Common myeloid progenitor, CD34-positive (primary cell): ENCODE measurements around the gene GSK3A.

Source experiments
- CTCF ChIA-PET: fragments of 350-600 bp; sonication (Branson Sonifier 250); formaldehyde crosslinking; loops from one replicate; lab custom pipeline; 2021; ENCODE audit warnings: antibody characterized with exemption; lab: Charles Lee
- POLR2A ChIA-PET: fragments of 350-600 bp; sonication (Branson Sonifier 250); formaldehyde crosslinking; loops from one replicate; lab custom pipeline; 2021; ENCODE audit warnings: antibody characterized with exemption; lab: Charles Lee
- DNase-seq, 3 donors: peaks; one replicate each; pipeline versions ENCODE4 v3.0.0 to v3.0.0-alpha.2; 2013
- H3K27ac ChIP-seq, 2 experiments: 1 replicate in 1 of 2; 2 replicates in 1 of 2; pipeline ENCODE4 v1.7.0; 2013; ENCODE audit warnings: inconsistent platforms in 2 of 2, low read length in 2 of 2, mild to moderate bottlenecking in 2 of 2, low read depth in 1 of 2, moderate library complexity in 1 of 2; ENCODE audit not compliant: severe bottlenecking in 2 of 2, insufficient read depth in 1 of 2, poor library complexity in 1 of 2
- H3K27me3 ChIP-seq, 5 experiments: replicated peaks in 2 of 5; 1 replicate in 3 of 5; 2 replicates in 2 of 5; pipeline versions ENCODE4 v1.6.1 to v1.7.0; 2013; ENCODE audit warnings: low read length in 4 of 5, mild to moderate bottlenecking in 2 of 5, moderate library complexity in 2 of 5, inconsistent platforms in 1 of 5; ENCODE audit not compliant: insufficient read depth in 5 of 5, control insufficient read depth in 4 of 5
- H3K36me3 ChIP-seq, 4 experiments: 1 replicate in 2 of 4; 2 replicates in 2 of 4; pipeline versions ENCODE4 v1.6.1 to v1.7.0; 2013; ENCODE audit warnings: low read length in 3 of 4, control low read depth in 1 of 4, mild to moderate bottlenecking in 1 of 4; ENCODE audit not compliant: control insufficient read depth in 4 of 4, insufficient read depth in 4 of 4
- H3K4me1 ChIP-seq, 4 experiments: 1 replicate in 3 of 4; 2 replicates in 1 of 4; pipeline versions ENCODE4 v1.6.1 to v1.7.1; 2013; ENCODE audit warnings: low read length in 3 of 4, mild to moderate bottlenecking in 3 of 4, control low read depth in 1 of 4, inconsistent platforms in 1 of 4, moderate library complexity in 1 of 4; ENCODE audit not compliant: control insufficient read depth in 4 of 4, insufficient read depth in 4 of 4; ENCODE audit errors: control extremely low read depth in 1 of 4
- H3K4me3 ChIP-seq, 7 experiments: 1 replicate in 4 of 7; 2 replicates in 3 of 7; pipeline versions ENCODE4 v1.5.1 to v1.7.0; 2013; ENCODE audit warnings: mild to moderate bottlenecking in 7 of 7, low read length in 6 of 7, moderate library complexity in 6 of 7, inconsistent platforms in 2 of 7, low read depth in 2 of 7, control low read depth in 1 of 7; ENCODE audit not compliant: insufficient read depth in 4 of 7, control insufficient read depth in 1 of 7; ENCODE audit errors: extremely low read depth in 1 of 7
- H3K9me3 ChIP-seq, 5 experiments: 1 replicate in 4 of 5; 2 replicates in 1 of 5; pipeline versions ENCODE4 v1.6.1 to v1.7.1; 2013; ENCODE audit warnings: low read length in 4 of 5, mild to moderate bottlenecking in 2 of 5, inconsistent platforms in 1 of 5, low read depth in 1 of 5, moderate library complexity in 1 of 5; ENCODE audit not compliant: control insufficient read depth in 4 of 5, insufficient read depth in 2 of 5; ENCODE audit errors: control extremely low read depth in 1 of 5
- WGBS: methylation state at CpG from one replicate; pipeline ENCODE4 v1.1.5; 2013; ENCODE audit not compliant: insufficient coverage; 5-methylcytosine and 5-hydroxymethylcytosine counted together

Gene GSK3A

GRCh38 chr19:42288387-42288786 is 46.0 kb upstream of the GSK3A start:
- peaks cover 6 to 27% (median 25%) of the 10 kb centered on the region in 4 experiments for H3K4me1 ChIP-seq

GRCh38 chr19:42287827-42288107 is 45.4 kb upstream of the GSK3A start:
- ChIA-PET POLR2A (no interaction called here), CTCF (interaction anchor here (0.9 to 1.8 kb wide), 5 partner anchors 12 to 179 kb away, joined by 3 to 6 read pairs (median 3); partner anchors contain the start of gene POU2F2)
- Histone ChIP-seq H3K9me3 (no peaks in the 10 kb centered on the region), H3K36me3 (peaks cover 9 to 66% (median 49%) of the 10 kb centered on the region in 4 experiments), H3K27me3 (no peaks in the 10 kb centered on the region), H3K4me3 (no peak overlapping the region), H3K4me1 (peaks cover 6 to 33% (median 32%) of the 10 kb centered on the region in 4 experiments), H3K27ac (no peak overlapping the region)
- WGBS: 96% methylated on average over 10 of the region's 10 CpGs
- DNase-seq: no peak

More at GRCh38 chr19:42288387-42288786, 46.0 kb upstream of the GSK3A start:
- ChIA-PET POLR2A (no interaction called here), CTCF (interaction anchor here (0.9 to 2.6 kb wide), 11 partner anchors 10 to 196 kb away, joined by 3 to 12 read pairs (median 3); no protein-coding TSS in a partner anchor)
- Histone ChIP-seq H3K9me3 (no peaks in the 10 kb centered on the region), H3K27me3 (no peaks in the 10 kb centered on the region), H3K36me3 (peaks cover 12 to 72% (median 53%) of the 10 kb centered on the region in 4 experiments), H3K4me3 (no peak overlapping the region), H3K27ac (no peak overlapping the region)
- DNase-seq: peak in 1 of 3 donors; percentile 48
- 78% methylated on average over 4 of the region's 4 CpGs for WGBS

- H3K4me1 ChIP-seq: peaks cover 9 to 39% (median 37%) of the 10 kb centered on the region in 4 experiments
- WGBS: 95% methylated on average over 19 of the region's 30 CpGs
- H3K36me3 ChIP-seq: peaks cover 8 to 61% (median 44%) of the 10 kb centered on the region in 4 experiments
- no peak for DNase-seq
- CTCF ChIA-PET: interaction anchor here (1.0 to 1.8 kb wide), 3 partner anchors 12 to 178 kb away, joined by 3 to 5 read pairs (median 3); partner anchors contain the start of gene POU2F2
- H3K27ac ChIP-seq: no peak overlapping the region
- H3K4me3 ChIP-seq: peak overlapping the region in 1 of 7 experiments; percentile 30
- POLR2A ChIA-PET: no interaction called here
- H3K9me3 ChIP-seq: no peaks in the 10 kb centered on the region
- H3K27me3 ChIP-seq: no peaks in the 10 kb centered on the region
Measured at GRCh38 chr19:42287017-42287826, 44.8 kb upstream of the GSK3A start.

- ChIA-PET POLR2A (no interaction called here), CTCF (interaction anchor here (1.1 to 1.8 kb wide), 2 partner anchors 13 to 178 kb away, joined by 3 to 5 read pairs; no protein-coding TSS in a partner anchor)
- Histone ChIP-seq H3K36me3 (peaks cover 4 to 53% (median 40%) of the 10 kb centered on the region in 4 experiments), H3K27ac (peak overlapping the region in 1 of 2 experiments; percentile 76), H3K4me1 (peaks cover 9 to 46% (median 44%) of the 10 kb centered on the region in 4 experiments), H3K27me3 (no peaks in the 10 kb centered on the region), H3K9me3 (no peaks in the 10 kb centered on the region), H3K4me3 (peak overlapping the region in 6 of 7 experiments; percentile 73 to 87 (median 84))
- WGBS: 23% methylated on average over 6 of the region's 13 CpGs
- DNase-seq: peak; percentile 55 to 81 (median 81)
Measured at GRCh38 chr19:42286349-42287016, 44.1 kb upstream of the GSK3A start.

- Histone ChIP-seq H3K4me3 (peak overlapping the region in 6 of 7 experiments; percentile 73 to 87 (median 84)), H3K9me3 (no peaks in the 10 kb centered on the region), H3K36me3 (peaks cover 4 to 48% (median 37%) of the 10 kb centered on the region in 4 experiments), H3K27ac (peak overlapping the region in 1 of 2 experiments; percentile 76), H3K27me3 (no peaks in the 10 kb centered on the region), H3K4me1 (peaks cover 9 to 51% (median 49%) of the 10 kb centered on the region in 4 experiments)
- ChIA-PET POLR2A (no interaction called here), CTCF (no interaction called here)
- WGBS: 0% methylated on average over 4 of the region's 6 CpGs
- no peak for DNase-seq
Measured at GRCh38 chr19:42285988-42286348, 43.6 kb upstream of the GSK3A start.

GRCh38 chr19:42285541-42285941 is 43.1 kb upstream of the GSK3A start:
- Histone ChIP-seq H3K27ac (peak overlapping the region in 1 of 2 experiments; percentile 76), H3K4me1 (peaks cover 9 to 52% (median 50%) of the 10 kb centered on the region in 4 experiments), H3K36me3 (peaks cover 4 to 44% (median 33%) of the 10 kb centered on the region in 4 experiments), H3K4me3 (peak overlapping the region in 6 of 7 experiments; percentile 73 to 87 (median 84)), H3K27me3 (no peaks in the 10 kb centered on the region), H3K9me3 (no peaks in the 10 kb centered on the region)
- WGBS: 5% methylated on average over 4 of the region's 5 CpGs
- ChIA-PET POLR2A (no interaction called here), CTCF (interaction anchor here (1.0 to 1.4 kb wide), 2 partner anchors 34 to 177 kb away, joined by 3 to 5 read pairs; no protein-coding TSS in a partner anchor)
- peak; percentile 49 to 89 (median 87) for DNase-seq
